GM04503 (cell line): ENCODE data around the gene FST.

Source experiments
- DNase-seq: peaks from one replicate; pipeline ENCODE4 v3.0.0-alpha.2; 2012; ENCODE audit warnings: low read depth

Gene FST

DNA sequence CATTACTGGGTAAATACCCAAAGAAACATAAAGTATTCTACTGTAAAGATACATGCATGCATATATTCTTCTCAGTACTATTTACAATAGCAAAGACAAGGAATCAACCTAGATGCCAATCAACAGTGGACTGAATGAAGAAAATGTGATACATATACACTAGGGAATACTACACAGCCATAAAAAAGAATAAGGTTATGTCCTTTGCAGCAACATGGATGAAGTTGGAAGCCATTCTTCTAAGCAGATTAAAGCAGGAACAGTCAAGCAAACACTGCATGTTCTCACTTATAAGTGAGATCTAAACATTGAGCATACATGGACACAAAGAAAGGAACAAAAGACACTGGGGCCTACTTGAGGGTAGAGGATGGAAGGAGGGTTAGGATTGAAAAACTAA, 40.4 kb downstream of the FST start:
- DNase-seq, result no peak
